HepG2 (cell line): ENCODE data around the gene NCKIPSD. TPM values are rescaled to one million over a fixed set of nuclear protein-coding genes. Genes with fewer than 3 reads are reported as not detected.

ENCODE experiments used
- ASH2L ChIP-seq: fragments of 300-600, 200-600 bp; sonication (generic); IDR thresholded peaks from 2 replicates; pipeline ENCODE4 v1.7.0; 2017; ENCODE audit warnings: low read depth, mild to moderate bottlenecking, moderate library complexity, mixed read lengths, low read length; ENCODE audit not compliant: insufficient read length
- CEBPG ChIP-seq: IDR thresholded peaks from 2 replicates; pipeline ENCODE4 v1.6.1; 2016
- DDIT3 ChIP-seq: sonication (generic); formaldehyde crosslinking; IDR thresholded peaks from 2 replicates; pipeline ENCODE4 v1.4.0; 2020; ENCODE audit warnings: mild to moderate bottlenecking, missing genetic modification reagents
- DMAP1 ChIP-seq: IDR thresholded peaks from 2 replicates; pipeline ENCODE4 v1.6.1; 2016
- FLYWCH1 ChIP-seq: sonication (generic); formaldehyde crosslinking; IDR thresholded peaks from 2 replicates; pipeline ENCODE4 v1.8.1; 2023; ENCODE audit warnings: mild to moderate bottlenecking, missing genetic modification reagents
- GRHL1 ChIP-seq: sonication (generic); formaldehyde crosslinking; conservative IDR thresholded peaks from 2 replicates; pipeline ENCODE4 v1.8.0; 2022; ENCODE audit warnings: missing genetic modification reagents
- KDM6A ChIP-seq: IDR thresholded peaks from 2 replicates; pipeline ENCODE4 v1.6.1; 2016; ENCODE audit warnings: low read depth
- KLF16 ChIP-seq, 2 experiments: sonication (generic) in 1 of 2; formaldehyde crosslinking in 1 of 2; IDR thresholded peaks; 2 replicates each; pipeline versions ENCODE4 v1.6.1 to v1.8.0; 2016 to 2023; ENCODE audit warnings: missing genetic modification reagents in 2 of 2, missing compliant biosample characterization in 1 of 2
- MEF2D ChIP-seq: sonication (generic); formaldehyde crosslinking; IDR thresholded peaks from 2 replicates; pipeline ENCODE4 v1.5.1; 2020; ENCODE audit warnings: mild to moderate bottlenecking, missing genetic modification reagents
- PAWR ChIP-seq: sonication (generic); formaldehyde crosslinking; IDR thresholded peaks from 2 replicates; pipeline ENCODE4 v1.4.0; 2020; ENCODE audit warnings: missing genetic modification reagents, mild to moderate bottlenecking, borderline replicate concordance
- POLR2A ChIP-seq, 2 experiments: IDR thresholded peaks; 2 replicates each; pipeline ENCODE4 v1.6.1; 2011; ENCODE audit warnings: low read depth in 2 of 2, low read length in 2 of 2, mild to moderate bottlenecking in 1 of 2, moderate library complexity in 1 of 2; ENCODE audit not compliant: insufficient read depth in 1 of 2
- RERE ChIP-seq: IDR thresholded peaks from 2 replicates; pipeline ENCODE4 v1.6.1; 2016; ENCODE audit warnings: low read depth, missing genetic modification reagents, missing compliant biosample characterization
- TEAD3 ChIP-seq: optimal IDR thresholded peaks from 2 replicates; pipeline ENCODE3; 2016; ENCODE audit warnings: borderline replicate concordance
- ZMYM4 ChIP-seq: sonication (generic); formaldehyde crosslinking; IDR thresholded peaks from 2 replicates; pipeline ENCODE4 v1.8.1; 2023; ENCODE audit warnings: mild to moderate bottlenecking, missing genetic modification reagents
- ZNF639 ChIP-seq: conservative IDR thresholded peaks from 2 replicates; pipeline ENCODE4 v1.6.1; 2018; ENCODE audit warnings: missing genetic modification reagents
- ZNF724P ChIP-seq: sonication (generic); formaldehyde crosslinking; IDR thresholded peaks from 2 replicates; pipeline ENCODE4 v1.8.0; 2022; ENCODE audit warnings: missing genetic modification reagents, borderline replicate concordance
- ZNF776 ChIP-seq: sonication (generic); formaldehyde crosslinking; IDR thresholded peaks from 2 replicates; pipeline ENCODE4 v1.4.0; 2020; ENCODE audit warnings: mild to moderate bottlenecking, missing genetic modification reagents
- polyA plus RNA-seq, 8 experiments: library from polyadenylated mRNA; depleted of rRNA in 3 of 8; stranded (reverse) in 7 of 8; unstranded in 1 of 8; fragments of >200 nt; fragmentation: Illumina TruSeq in 4 of 8; extraction: Trizol in 4 of 8; gene quantifications; 2 replicates each; pipeline versions ENCODE4 v1.2.1 to v1.2.3, GENCODE V29; 2011 to 2016; ENCODE audit warnings: low read depth in 4 of 8, missing spikeins in 1 of 8, mixed read lengths in 1 of 8; ENCODE audit not compliant: insufficient read depth in 1 of 8
- total RNA-seq, 5 experiments: library from RNA; depleted of rRNA; stranded (reverse); fragments of >200 nt; fragmentation: Illumina TruSeq; extraction: Trizol; gene quantifications; 2 replicates each; pipeline ENCODE4 v1.2.3, GENCODE V29; 2016; ENCODE audit warnings: low read depth in 1 of 5
- TF ChIP-seq, protein P1 (sequence below): sonication (generic); formaldehyde crosslinking; IDR thresholded peaks from 2 replicates; pipeline ENCODE4 v1.9.0; 2021; ENCODE audit warnings: missing genetic modification reagents, borderline replicate concordance

The NCKIPSD gene
- total and polyA plus RNA-seq, 2 of the 13 experiments (the other 11 are each of a cell fraction or from before 2014, with no cell fraction given), result 13.5 to 35.2 TPM

DNA sequence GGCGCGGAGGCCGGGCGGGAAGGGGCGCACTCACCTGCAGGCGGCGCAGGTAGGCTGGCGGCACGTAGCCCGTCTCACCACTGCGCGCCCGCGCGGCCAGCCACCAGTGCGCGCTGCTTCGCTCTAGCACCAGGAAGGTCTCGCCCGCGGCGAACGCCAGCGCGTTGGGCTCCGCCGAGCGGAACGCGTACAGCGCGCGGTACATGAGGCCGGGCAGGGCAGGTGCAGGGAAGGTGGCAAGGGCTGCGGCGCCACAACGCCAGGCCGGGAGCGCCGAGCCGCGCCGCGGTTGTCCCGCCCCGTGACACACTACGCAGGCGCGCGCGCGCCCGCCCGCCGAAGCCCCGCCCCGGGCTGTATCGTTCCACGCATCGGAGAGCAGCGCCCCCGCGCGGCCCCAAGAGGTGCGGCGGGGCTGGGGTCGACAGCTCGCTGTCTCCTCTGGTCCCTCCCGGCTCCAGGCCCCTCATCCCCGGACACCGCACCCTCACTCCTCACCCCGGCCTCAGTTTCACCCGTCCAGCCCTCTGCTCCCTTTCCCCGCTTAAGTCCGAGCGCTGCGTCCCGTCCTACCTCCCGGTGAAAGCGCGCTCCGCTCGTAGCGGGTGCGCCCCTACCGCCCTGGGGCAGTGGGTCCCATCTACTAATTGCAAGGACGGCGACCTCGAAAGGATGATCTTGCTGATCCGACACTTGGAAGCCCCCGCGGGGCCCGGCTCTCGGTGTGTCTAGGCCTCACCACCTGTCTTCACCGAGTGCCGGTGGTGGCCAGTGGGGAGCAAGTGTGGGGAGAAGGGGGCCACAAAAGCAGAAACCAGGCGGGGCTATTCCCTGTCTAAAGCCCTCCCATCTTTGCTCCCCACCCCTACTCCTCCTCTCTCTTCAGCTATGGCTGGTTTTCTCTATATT lies at the start of gene NCKIPSD (continued):
- no peak; the same call in 1 of the 2 replicates for TF ChIP-seq RERE
- TF ChIP-seq GRHL1 (CRISPR knock-in tag), result no peak
- no peak for TF ChIP-seq MEF2D (CRISPR knock-in tag)
- TF ChIP-seq POLR2A (IDR thresholded peaks at IDR 0.05; ENCODE audit: insufficient read depth in 1 of 2, low read depth in 2 of 2, low read length in 2 of 2), result peak in 1 of 2 experiments; percentile 84; a peak in 2 of 4 replicates
- peak; percentile 43; the same call in 1 of the 2 replicates for TF ChIP-seq ZMYM4
- peak in 1 of 2 experiments; percentile 37; a peak in 1 of 4 replicates for TF ChIP-seq KLF16 (CRISPR knock-in tag; IDR thresholded peaks at IDR 0.05)
- TF ChIP-seq ZNF639 (CRISPR knock-in tag), result peak; percentile 60; the same call in 1 of the 2 replicates
- no peak for TF ChIP-seq KDM6A (CRISPR knock-in tag)
- TF ChIP-seq CEBPG (CRISPR knock-in tag), result no peak
- no peak for TF ChIP-seq PAWR (CRISPR knock-in tag)
- peak; percentile 76 for TF ChIP-seq TEAD3 (CRISPR knock-in tag)
- peak; percentile 92 for TF ChIP-seq ASH2L
- TF ChIP-seq ZNF776, result peak; percentile 95
- 0 out of 2 replicates have a peak, but pooled peaks have one; percentile 68 for TF ChIP-seq FLYWCH1 (CRISPR knock-in tag)
- TF ChIP-seq DMAP1, result peak; percentile 87
- no peak; the same call in 1 of the 2 replicates for TF ChIP-seq ZNF724P (CRISPR knock-in tag)
- TF ChIP-seq, protein P1, sequence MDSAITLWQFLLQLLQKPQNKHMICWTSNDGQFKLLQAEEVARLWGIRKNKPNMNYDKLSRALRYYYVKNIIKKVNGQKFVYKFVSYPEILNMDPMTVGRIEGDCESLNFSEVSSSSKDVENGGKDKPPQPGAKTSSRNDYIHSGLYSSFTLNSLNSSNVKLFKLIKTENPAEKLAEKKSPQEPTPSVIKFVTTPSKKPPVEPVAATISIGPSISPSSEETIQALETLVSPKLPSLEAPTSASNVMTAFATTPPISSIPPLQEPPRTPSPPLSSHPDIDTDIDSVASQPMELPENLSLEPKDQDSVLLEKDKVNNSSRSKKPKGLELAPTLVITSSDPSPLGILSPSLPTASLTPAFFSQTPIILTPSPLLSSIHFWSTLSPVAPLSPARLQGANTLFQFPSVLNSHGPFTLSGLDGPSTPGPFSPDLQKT (CRISPR knock-in tag), result no peak
- no peak; the same call in 1 of the 2 replicates for TF ChIP-seq DDIT3 (CRISPR knock-in tag)
